ENCODE results near the gene ADGRL3.

DNA sequence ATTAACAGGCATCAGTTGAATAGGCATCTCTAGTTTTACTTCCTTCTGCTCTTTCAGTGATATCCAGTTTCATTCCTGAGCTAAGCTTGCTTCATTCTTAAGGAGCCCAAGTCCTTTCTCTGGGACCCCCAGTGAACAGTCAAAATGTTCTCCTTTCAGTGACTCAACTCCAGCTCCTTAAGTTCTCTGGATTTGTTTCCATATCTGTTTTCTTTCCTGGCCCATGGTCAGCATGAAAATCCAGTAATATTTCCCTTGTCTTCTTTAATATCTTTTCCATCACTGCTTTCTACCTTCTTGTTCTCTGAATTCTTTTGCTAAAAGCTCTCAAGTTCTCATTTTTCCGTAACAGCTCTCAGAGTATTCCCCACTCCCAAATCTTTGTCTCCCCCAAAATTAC lies 25.5 kb downstream of the ADGRL3 start:
- TF ChIP-seq, protein P1, sequence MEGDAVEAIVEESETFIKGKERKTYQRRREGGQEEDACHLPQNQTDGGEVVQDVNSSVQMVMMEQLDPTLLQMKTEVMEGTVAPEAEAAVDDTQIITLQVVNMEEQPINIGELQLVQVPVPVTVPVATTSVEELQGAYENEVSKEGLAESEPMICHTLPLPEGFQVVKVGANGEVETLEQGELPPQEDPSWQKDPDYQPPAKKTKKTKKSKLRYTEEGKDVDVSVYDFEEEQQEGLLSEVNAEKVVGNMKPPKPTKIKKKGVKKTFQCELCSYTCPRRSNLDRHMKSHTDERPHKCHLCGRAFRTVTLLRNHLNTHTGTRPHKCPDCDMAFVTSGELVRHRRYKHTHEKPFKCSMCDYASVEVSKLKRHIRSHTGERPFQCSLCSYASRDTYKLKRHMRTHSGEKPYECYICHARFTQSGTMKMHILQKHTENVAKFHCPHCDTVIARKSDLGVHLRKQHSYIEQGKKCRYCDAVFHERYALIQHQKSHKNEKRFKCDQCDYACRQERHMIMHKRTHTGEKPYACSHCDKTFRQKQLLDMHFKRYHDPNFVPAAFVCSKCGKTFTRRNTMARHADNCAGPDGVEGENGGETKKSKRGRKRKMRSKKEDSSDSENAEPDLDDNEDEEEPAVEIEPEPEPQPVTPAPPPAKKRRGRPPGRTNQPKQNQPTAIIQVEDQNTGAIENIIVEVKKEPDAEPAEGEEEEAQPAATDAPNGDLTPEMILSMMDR (IDR thresholded peaks at IDR 0.05), result no peak
- TF ChIP-seq POLR2A (IDR thresholded peaks at IDR 0.05) (no peak), EP300 (IDR thresholded peaks at IDR 0.05) (no peak)
